IPS-NIHi7 (cell line): ENCODE results near the gene PTPRJ.

Experiments used
- DNase-seq: peaks from one replicate; pipeline ENCODE4 v3.0.0; 2012; ENCODE audit warnings: mixed read lengths; ENCODE audit errors: extremely low spot score

The PTPRJ gene

GRCh38 chr11:48037709-48038468 is 57.5 kb downstream of the PTPRJ start:
- no peak for DNase-seq

GRCh38 chr11:48040830-48041444 is 60.6 kb downstream of the PTPRJ start:
- no peak for DNase-seq

GRCh38 chr11:48041877-48042695 is 61.7 kb downstream of the PTPRJ start:
- no peak for DNase-seq

- DNase-seq, result no peak
Observed at GRCh38 chr11:48043111-48043990, 63.0 kb downstream of the PTPRJ start.

GRCh38 chr11:48043991-48044512 is 63.7 kb downstream of the PTPRJ start:
- DNase-seq, result no peak

GRCh38 chr11:48044577-48044976 is 64.2 kb downstream of the PTPRJ start:
- DNase-seq, result no peak

- DNase-seq, result no peak
Observed at GRCh38 chr11:48045536-48045935, 65.2 kb downstream of the PTPRJ start.

GRCh38 chr11:48047616-48048015 is 67.3 kb downstream of the PTPRJ start:
- DNase-seq, result no peak

GRCh38 chr11:48049036-48049435 is 68.7 kb downstream of the PTPRJ start:
- no peak for DNase-seq

- DNase-seq, result no peak
Observed at GRCh38 chr11:48050304-48050703, 69.9 kb downstream of the PTPRJ start.

GRCh38 chr11:48051217-48051830 is 71.0 kb downstream of the PTPRJ start:
- DNase-seq, result no peak

- peak; percentile 50 for DNase-seq
Observed at GRCh38 chr11:48052183-48053044, 72.1 kb downstream of the PTPRJ start.

- DNase-seq, result no peak
Observed at GRCh38 chr11:48054994-48055291, 74.6 kb downstream of the PTPRJ start.

GRCh38 chr11:48055292-48056132 is 75.2 kb downstream of the PTPRJ start:
- no peak for DNase-seq

GRCh38 chr11:48056325-48057183 is 76.2 kb downstream of the PTPRJ start:
- DNase-seq, result no peak

GRCh38 chr11:48058064-48058463 is 77.7 kb downstream of the PTPRJ start:
- DNase-seq, result no peak

GRCh38 chr11:48058788-48059187 is 78.4 kb downstream of the PTPRJ start:
- no peak for DNase-seq

- no peak for DNase-seq
Observed at GRCh38 chr11:48062649-48063048, 82.3 kb downstream of the PTPRJ start.
